IgD-negative memory B cell (primary cell): ENCODE results near the gene ZNF768. TPM values are rescaled to one million over a fixed set of nuclear protein-coding genes. Genes with fewer than 3 reads are reported as not detected.

Source experiments
- H3K27ac Mint-ChIP-seq, 3 donors: one replicate each; pipeline ENCODE4 v1.8.0; 2020 to 2022; ENCODE audit warnings: mild to moderate bottlenecking in 3 of 3, mixed read lengths in 3 of 3, moderate library complexity in 1 of 3
- H3K27me3 Mint-ChIP-seq: one replicate; pipeline ENCODE4 v1.8.0; 2021; ENCODE audit warnings: mixed read lengths
- H3K36me3 Mint-ChIP-seq: one replicate; pipeline ENCODE4 v1.8.0; 2020; ENCODE audit warnings: mild to moderate bottlenecking, mixed read lengths
- H3K4me1 Mint-ChIP-seq, 3 donors: one replicate each; pipeline ENCODE4 v1.8.0; 2020 to 2022; ENCODE audit warnings: mixed read lengths in 3 of 3, mild to moderate bottlenecking in 1 of 3
- H3K4me3 Mint-ChIP-seq, 4 donors: one replicate each; pipeline ENCODE4 v1.8.0; 2020 to 2022; ENCODE audit warnings: mild to moderate bottlenecking in 4 of 4, mixed read lengths in 4 of 4, moderate library complexity in 3 of 4
- H3K9me3 Mint-ChIP-seq, 3 donors: one replicate each; pipeline ENCODE4 v1.8.0; 2020 to 2021; ENCODE audit warnings: mixed read lengths in 3 of 3, mild to moderate bottlenecking in 1 of 3
- polyA plus RNA-seq: library from polyadenylated mRNA; unstranded; fragments of 300-500 nt; fragmentation: Illumina TruSeq; gene quantifications from one replicate; pipeline ENCODE4 v1.2.3, GENCODE V29; 2021

Gene ZNF768
- 12.7 TPM for polyA plus RNA-seq

GRCh38 chr16:30526137-30526822 is at the start of gene ZNF768:
Gene ZNF768 (minus strand): TSS chr16:30526566. CDS start chr16:30526413, 153 bp downstream.
- H3K4me3 Mint-ChIP-seq, result peak within 1 kb of the TSS; percentile 89 to 97 (median 96)
- H3K27me3 Mint-ChIP-seq, result no peaks in the 10 kb centered on the region
- H3K4me1 Mint-ChIP-seq, result peaks cover 9 to 14% (median 12%) of the 10 kb centered on the region in 3 donors
- peak within 1 kb of the TSS; percentile 94 to 99 (median 97) for H3K27ac Mint-ChIP-seq
- no peaks in the 10 kb centered on the region for H3K9me3 Mint-ChIP-seq
- H3K36me3 Mint-ChIP-seq, result no peaks in the 10 kb centered on the region

- peak overlapping the region in 1 of 4 donors; percentile 2 for H3K4me3 Mint-ChIP-seq
- H3K9me3 Mint-ChIP-seq, result no peaks in the 10 kb centered on the region
- H3K4me1 Mint-ChIP-seq, result peaks cover 8 to 10% (median 10%) of the 10 kb centered on the region in 3 donors
- H3K27me3 Mint-ChIP-seq, result no peaks in the 10 kb centered on the region
- H3K27ac Mint-ChIP-seq, result no peak overlapping the region
- H3K36me3 Mint-ChIP-seq, result no peaks in the 10 kb centered on the region
Observed at GRCh38 chr16:30574678-30575077, 48.3 kb upstream of the ZNF768 start.

- Mint-ChIP-seq H3K4me1 (peaks cover 17 to 24% (median 22%) of the 10 kb centered on the region in 3 donors), H3K27ac (peak within 1 kb of the TSS; percentile 98 to 99 (median 99)), H3K9me3 (no peaks in the 10 kb centered on the region), H3K27me3 (no peaks in the 10 kb centered on the region), H3K4me3 (peak within 1 kb of the TSS; percentile 91 to 100 (median 96)), H3K36me3 (peaks cover 4% of the 10 kb centered on the region)
Observed at GRCh38 chr16:30571445-30572322, 45.3 kb upstream of the ZNF768 start, which contains the start of gene ZNF688. Gene ZNF688 (minus strand): TSS chr16:30571714. CDS start chr16:30571629, 85 bp downstream.

DNA sequence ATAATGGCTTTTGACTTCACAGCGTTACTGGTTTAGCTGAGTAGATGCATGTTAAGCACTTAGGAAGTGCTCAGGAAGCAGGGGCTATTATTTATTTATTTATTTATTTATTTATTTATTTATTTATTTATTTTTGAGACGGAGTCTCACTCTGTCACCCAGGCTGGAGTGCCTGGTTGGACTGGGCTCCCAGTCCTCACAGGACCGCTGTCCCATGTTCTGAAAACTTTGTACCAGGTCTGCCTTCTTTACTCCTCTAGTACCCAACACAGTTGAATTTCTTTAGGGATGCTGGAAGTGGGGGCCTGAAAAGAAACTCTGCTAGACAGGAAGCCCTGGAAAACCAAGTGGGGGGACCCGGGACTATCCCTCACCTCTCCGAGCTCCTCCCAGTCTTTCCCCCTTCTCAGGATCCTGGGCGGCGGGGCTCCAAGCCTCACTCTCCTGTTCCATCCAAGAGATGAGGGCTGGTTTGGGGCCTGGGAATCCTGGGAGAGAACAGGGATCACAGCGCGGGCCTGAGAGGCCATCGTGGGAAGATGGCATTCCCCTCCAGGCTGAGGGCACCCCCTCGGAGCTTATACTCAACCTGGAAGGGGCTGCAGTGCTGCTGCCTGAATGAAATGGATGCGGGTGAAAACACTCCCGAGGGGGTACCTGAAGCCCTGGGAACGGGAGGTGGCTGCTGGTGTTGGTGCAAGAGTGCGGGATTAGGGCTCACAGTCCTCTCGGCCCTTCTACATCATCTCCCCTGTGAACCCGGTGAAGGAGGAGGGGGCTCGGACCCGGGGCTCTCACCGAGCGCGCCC is 44.5 kb upstream of the ZNF768 start:
- Mint-ChIP-seq H3K9me3 (no peaks in the 10 kb centered on the region), H3K27ac (peak overlapping the region; percentile 98 to 99 (median 99)), H3K4me3 (peak overlapping the region; percentile 91 to 100 (median 96)), H3K4me1 (peaks cover 17 to 30% (median 24%) of the 10 kb centered on the region in 3 donors), H3K36me3 (peaks cover 4% of the 10 kb centered on the region), H3K27me3 (no peaks in the 10 kb centered on the region)

GRCh38 chr16:30569746-30570635 is 43.6 kb upstream of the ZNF768 start:
- Mint-ChIP-seq H3K27ac (peak overlapping the region in 2 of 3 donors; percentile 39 to 99), H3K4me1 (peaks cover 17 to 30% (median 24%) of the 10 kb centered on the region in 3 donors), H3K36me3 (peaks cover 4% of the 10 kb centered on the region), H3K4me3 (peak overlapping the region in 3 of 4 donors; percentile 32 to 100 (median 68)), H3K27me3 (no peaks in the 10 kb centered on the region), H3K9me3 (no peaks in the 10 kb centered on the region)

DNA sequence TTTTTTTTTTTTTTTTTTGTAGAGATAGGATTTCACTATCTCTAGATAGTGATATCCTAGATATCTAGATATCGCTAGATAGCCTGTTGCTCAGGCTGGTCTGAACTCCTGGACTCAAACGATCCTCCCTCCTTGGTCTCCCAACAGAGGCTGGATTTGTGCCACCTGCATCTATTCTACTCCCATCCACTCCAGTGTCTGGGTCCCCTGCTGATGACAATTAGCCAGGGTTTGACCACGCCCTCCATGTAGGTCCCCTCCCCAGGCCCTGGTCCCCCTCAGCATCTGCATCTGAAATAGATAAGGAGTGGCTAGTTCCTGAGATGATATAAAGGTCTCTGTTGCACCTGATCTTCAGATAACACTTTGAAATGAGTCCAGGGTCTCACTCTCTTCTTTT is 42.9 kb upstream of the ZNF768 start:
- peak overlapping the region in 2 of 4 donors; percentile 26 to 68 for H3K4me3 Mint-ChIP-seq
- H3K4me1 Mint-ChIP-seq, result peaks cover 17 to 30% (median 24%) of the 10 kb centered on the region in 3 donors
- H3K27ac Mint-ChIP-seq, result peak overlapping the region; percentile 35 to 53 (median 39)
- H3K36me3 Mint-ChIP-seq, result peaks cover 4% of the 10 kb centered on the region
- H3K27me3 Mint-ChIP-seq, result no peaks in the 10 kb centered on the region
- H3K9me3 Mint-ChIP-seq, result no peaks in the 10 kb centered on the region

GRCh38 chr16:30567991-30568638 is 41.7 kb upstream of the ZNF768 start:
- H3K9me3 Mint-ChIP-seq, result no peaks in the 10 kb centered on the region
- peak overlapping the region; percentile 92 to 96 (median 93) for H3K27ac Mint-ChIP-seq
- H3K27me3 Mint-ChIP-seq, result no peaks in the 10 kb centered on the region
- peaks cover 4% of the 10 kb centered on the region for H3K36me3 Mint-ChIP-seq
- H3K4me3 Mint-ChIP-seq, result peak overlapping the region; percentile 77 to 95 (median 86)
- peaks cover 17 to 29% (median 21%) of the 10 kb centered on the region in 3 donors for H3K4me1 Mint-ChIP-seq

DNA sequence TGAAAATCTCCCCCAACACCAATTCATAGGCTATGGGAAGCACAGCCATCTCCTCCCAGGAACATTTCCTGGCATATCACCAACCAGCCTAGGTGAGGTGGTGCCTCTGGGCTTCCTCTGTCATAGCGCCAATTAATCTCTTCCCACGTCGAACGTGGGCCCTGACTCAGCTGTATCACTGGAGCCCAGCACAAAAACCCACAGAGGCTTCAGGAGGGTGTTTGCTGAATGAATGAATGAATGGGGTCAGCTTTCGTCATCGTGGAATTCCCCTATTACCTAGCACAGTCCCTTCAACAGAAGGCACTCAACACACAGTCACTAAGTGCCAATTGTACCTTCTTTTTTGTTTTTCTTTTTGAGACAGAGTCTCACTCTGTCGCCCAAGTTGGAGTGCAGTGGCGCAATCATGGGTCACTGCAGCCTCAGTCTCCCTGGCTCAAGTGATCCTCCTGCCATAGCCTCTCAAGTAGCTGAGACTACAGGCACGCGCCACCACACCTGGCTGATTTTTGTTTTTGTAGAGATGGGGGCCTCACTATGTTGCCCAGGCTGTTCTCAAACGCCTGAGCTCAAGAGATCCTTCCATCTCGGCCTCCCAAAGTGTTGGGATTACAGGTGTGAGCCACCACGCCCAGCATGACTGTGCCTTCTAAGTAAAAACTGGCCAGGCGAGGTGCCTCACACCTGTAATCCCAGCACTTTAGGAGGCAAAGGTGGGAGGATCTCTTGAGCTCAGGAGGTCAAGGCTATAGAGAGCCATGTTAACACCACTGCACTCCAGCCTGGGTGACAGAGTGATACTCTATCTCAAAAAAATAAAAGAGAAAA is 41.0 kb upstream of the ZNF768 start:
- Mint-ChIP-seq H3K9me3 (no peaks in the 10 kb centered on the region), H3K27ac (peak overlapping the region; percentile 92 to 96 (median 93)), H3K4me1 (peaks cover 16 to 29% (median 21%) of the 10 kb centered on the region in 3 donors), H3K36me3 (peaks cover 4% of the 10 kb centered on the region), H3K4me3 (peak overlapping the region in 2 of 4 donors; percentile 28 to 92), H3K27me3 (no peaks in the 10 kb centered on the region)

DNA sequence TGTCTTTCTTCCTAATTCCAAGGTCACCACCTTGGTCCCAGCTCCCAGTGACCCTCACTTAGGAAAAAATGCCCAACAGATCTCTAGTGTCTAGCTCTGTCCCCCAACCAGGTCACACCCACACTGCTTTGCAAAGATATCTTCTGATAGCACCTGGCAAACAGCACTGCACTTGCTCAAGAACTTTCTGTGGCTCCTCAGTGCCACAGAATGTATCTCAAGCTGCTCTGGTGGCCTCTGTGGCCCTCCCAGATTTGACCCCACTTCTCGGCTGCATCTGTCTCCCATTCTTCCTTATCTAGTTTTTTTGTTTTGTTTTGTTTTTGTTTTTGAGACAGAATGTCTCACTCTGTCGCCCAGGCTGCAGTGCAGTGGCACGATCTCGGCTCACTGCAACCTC is 40.2 kb upstream of the ZNF768 start:
- H3K27me3 Mint-ChIP-seq, result no peaks in the 10 kb centered on the region
- H3K27ac Mint-ChIP-seq, result peak overlapping the region in 2 of 3 donors; percentile 53 to 89
- H3K4me1 Mint-ChIP-seq, result peaks cover 9 to 26% (median 17%) of the 10 kb centered on the region in 3 donors
- peak overlapping the region in 3 of 4 donors; percentile 28 to 80 (median 56) for H3K4me3 Mint-ChIP-seq
- H3K9me3 Mint-ChIP-seq, result no peaks in the 10 kb centered on the region
- peaks cover 4% of the 10 kb centered on the region for H3K36me3 Mint-ChIP-seq

DNA sequence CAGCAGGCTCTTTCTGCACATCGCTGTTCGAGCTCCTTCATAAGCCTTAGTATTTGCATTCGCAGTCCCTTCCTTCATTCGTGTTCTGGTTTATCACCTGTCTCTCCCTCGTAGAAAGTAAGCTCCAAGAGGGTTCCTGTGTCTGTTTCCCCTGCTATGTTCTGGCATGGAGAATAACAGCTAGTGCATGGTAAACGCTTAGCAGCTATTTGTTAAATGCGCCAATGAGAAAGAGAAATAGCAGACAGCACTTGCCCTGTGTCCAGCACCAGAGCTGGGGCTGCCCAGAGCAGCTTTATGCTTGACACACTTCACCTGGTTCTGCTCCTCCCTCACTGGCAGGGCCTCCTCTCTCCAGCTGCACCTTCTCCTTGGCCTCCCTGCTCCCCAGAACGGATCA is 39.6 kb upstream of the ZNF768 start:
- Mint-ChIP-seq H3K9me3 (no peaks in the 10 kb centered on the region), H3K27ac (peak overlapping the region in 1 of 3 donors; percentile 89), H3K27me3 (peaks cover 3% of the 10 kb centered on the region), H3K36me3 (peaks cover 4% of the 10 kb centered on the region), H3K4me1 (peaks cover 14 to 29% (median 19%) of the 10 kb centered on the region in 3 donors), H3K4me3 (peak overlapping the region in 2 of 4 donors; percentile 63 to 80)

DNA sequence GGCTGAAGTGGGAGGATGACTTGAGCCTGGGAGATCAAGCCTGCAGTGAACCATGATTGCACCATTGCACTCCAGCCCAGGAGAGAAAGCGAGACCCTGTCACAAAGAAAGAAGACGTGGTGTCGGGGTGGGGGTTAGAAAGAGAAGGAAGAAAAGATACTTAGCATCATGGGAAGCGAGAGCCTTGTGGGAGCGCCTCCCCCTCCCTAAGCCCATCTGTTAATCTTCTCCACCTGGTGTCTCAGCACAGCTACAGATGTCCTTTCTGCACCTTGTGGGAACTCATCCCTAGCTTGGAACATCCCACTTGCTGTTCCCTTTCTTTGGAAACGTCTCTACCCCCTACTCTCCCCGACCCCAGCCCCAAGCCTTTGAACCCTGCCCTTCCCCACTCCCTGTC is 39.2 kb upstream of the ZNF768 start:
- peak overlapping the region in 1 of 3 donors; percentile 25 for H3K27ac Mint-ChIP-seq
- peaks cover 4% of the 10 kb centered on the region for H3K36me3 Mint-ChIP-seq
- H3K4me1 Mint-ChIP-seq, result peaks cover 16 to 32% (median 21%) of the 10 kb centered on the region in 3 donors

GRCh38 chr16:30562021-30562420 is 35.7 kb upstream of the ZNF768 start:
- H3K27me3 Mint-ChIP-seq, result peaks cover 6% of the 10 kb centered on the region
- peaks cover 9 to 21% (median 14%) of the 10 kb centered on the region in 3 donors for H3K4me1 Mint-ChIP-seq
- peak overlapping the region; percentile 92 to 97 (median 94) for H3K27ac Mint-ChIP-seq
- H3K36me3 Mint-ChIP-seq, result peaks cover 2% of the 10 kb centered on the region
- no peaks in the 10 kb centered on the region for H3K9me3 Mint-ChIP-seq
- peak overlapping the region; percentile 89 to 95 (median 94) for H3K4me3 Mint-ChIP-seq

More for the DNA sequence above, 39.2 kb upstream of the ZNF768 start:
- peaks cover 5% of the 10 kb centered on the region for H3K27me3 Mint-ChIP-seq
- no peaks in the 10 kb centered on the region for H3K9me3 Mint-ChIP-seq
- peak overlapping the region in 1 of 4 donors; percentile 80 for H3K4me3 Mint-ChIP-seq
